Prostate gland (tissue), 2 donors: Measurements from ENCODE around the gene TCF7L2.

Experiments used
- POLR2A ChIP-seq: fragments of 450-650 bp; IDR thresholded peaks from one replicate; pipeline ENCODE4 v1.6.1; 2016; ENCODE audit warnings: antibody characterized with exemption, mild to moderate bottlenecking
- TF ChIP-seq, protein P1 (sequence below), 4 experiments: fragments of 200-600 bp in 2 of 4; fragments of 450-650 bp in 2 of 4; sonication (generic) in 2 of 4; IDR thresholded peaks; 1 replicate in 3 of 4; 2 replicates in 1 of 4; pipeline ENCODE4 v1.5.1; 2016 to 2019; ENCODE audit warnings: antibody characterized with exemption in 4 of 4, mild to moderate bottlenecking in 2 of 4, moderate library complexity in 2 of 4

DNA sequence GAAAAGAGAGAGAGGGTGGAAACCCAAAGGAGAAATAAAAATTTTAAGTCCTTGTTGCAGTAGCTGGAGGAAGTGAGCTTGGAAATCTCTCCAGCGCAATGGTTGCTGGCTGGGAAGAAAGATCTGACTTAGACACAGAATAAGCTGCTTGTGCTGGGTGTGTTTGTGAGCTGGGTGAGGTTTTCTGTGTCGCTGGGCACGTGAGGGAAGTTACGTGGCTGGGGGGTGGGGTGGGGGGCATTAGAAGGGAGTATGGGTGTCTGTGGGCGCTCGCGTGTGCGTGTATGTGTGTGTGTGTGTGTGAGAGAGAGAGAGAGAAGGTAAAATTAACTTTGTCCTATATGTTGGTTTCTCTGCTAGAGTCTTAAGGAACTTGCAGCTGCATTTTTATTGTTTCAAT, 11.6 kb downstream of the TCF7L2 start:
- TF ChIP-seq, protein P1, sequence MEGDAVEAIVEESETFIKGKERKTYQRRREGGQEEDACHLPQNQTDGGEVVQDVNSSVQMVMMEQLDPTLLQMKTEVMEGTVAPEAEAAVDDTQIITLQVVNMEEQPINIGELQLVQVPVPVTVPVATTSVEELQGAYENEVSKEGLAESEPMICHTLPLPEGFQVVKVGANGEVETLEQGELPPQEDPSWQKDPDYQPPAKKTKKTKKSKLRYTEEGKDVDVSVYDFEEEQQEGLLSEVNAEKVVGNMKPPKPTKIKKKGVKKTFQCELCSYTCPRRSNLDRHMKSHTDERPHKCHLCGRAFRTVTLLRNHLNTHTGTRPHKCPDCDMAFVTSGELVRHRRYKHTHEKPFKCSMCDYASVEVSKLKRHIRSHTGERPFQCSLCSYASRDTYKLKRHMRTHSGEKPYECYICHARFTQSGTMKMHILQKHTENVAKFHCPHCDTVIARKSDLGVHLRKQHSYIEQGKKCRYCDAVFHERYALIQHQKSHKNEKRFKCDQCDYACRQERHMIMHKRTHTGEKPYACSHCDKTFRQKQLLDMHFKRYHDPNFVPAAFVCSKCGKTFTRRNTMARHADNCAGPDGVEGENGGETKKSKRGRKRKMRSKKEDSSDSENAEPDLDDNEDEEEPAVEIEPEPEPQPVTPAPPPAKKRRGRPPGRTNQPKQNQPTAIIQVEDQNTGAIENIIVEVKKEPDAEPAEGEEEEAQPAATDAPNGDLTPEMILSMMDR (IDR thresholded peaks at IDR 0.05), result no peak
- TF ChIP-seq POLR2A, result no peak
